H9 (cell line): ENCODE data around the gene ZSWIM6. TPM values are rescaled to one million over a fixed set of nuclear protein-coding genes. Genes with fewer than 3 reads are reported as not detected.
A peak's percentile ranks its signal among the peaks of the same experiment; 100 is the strongest.

Source experiments
- DNase-seq: peaks from one replicate; pipeline ENCODE4 v3.0.0-alpha.2; 2017
- H2AFZ ChIP-seq: one replicate; pipeline ENCODE4 v1.6.1; 2013; ENCODE audit warnings: mild to moderate bottlenecking, low read length, control low read depth, moderate library complexity
- H2AK5ac ChIP-seq: 2 replicates; pipeline ENCODE4 v1.6.1; 2013; ENCODE audit warnings: low read length, control low read depth, mixed read lengths; ENCODE audit not compliant: insufficient read length
- H2BK120ac ChIP-seq: one replicate; pipeline ENCODE4 v1.6.1; 2013; ENCODE audit warnings: low read depth, mild to moderate bottlenecking, low read length, control low read depth, inconsistent platforms; ENCODE audit not compliant: poor library complexity, severe bottlenecking
- H2BK12ac ChIP-seq: 2 replicates; pipeline ENCODE4 v1.6.1; 2013; ENCODE audit warnings: low read length, control low read depth, mixed read lengths, low read depth; ENCODE audit not compliant: insufficient read length
- H2BK15ac ChIP-seq: 2 replicates; pipeline ENCODE4 v1.6.1; 2013; ENCODE audit warnings: low read depth, low read length, control low read depth
- H2BK20ac ChIP-seq: one replicate; pipeline ENCODE4 v1.6.1; 2013; ENCODE audit warnings: low read depth, mild to moderate bottlenecking, low read length, control low read depth, inconsistent platforms; ENCODE audit not compliant: poor library complexity, severe bottlenecking
- H2BK5ac ChIP-seq: 2 replicates; pipeline ENCODE4 v1.6.1; 2013; ENCODE audit warnings: low read length, control low read depth, mixed read lengths; ENCODE audit not compliant: insufficient read length
- H3K14ac ChIP-seq: 2 replicates; pipeline ENCODE4 v1.6.1; 2013; ENCODE audit warnings: low read length, control low read depth; ENCODE audit not compliant: insufficient read depth
- H3K18ac ChIP-seq: 2 replicates; pipeline ENCODE4 v1.6.1; 2013; ENCODE audit warnings: low read depth, mild to moderate bottlenecking, mixed read lengths, low read length, control low read depth; ENCODE audit not compliant: insufficient read length
- H3K23ac ChIP-seq: 2 replicates; pipeline ENCODE4 v1.6.1; 2013; ENCODE audit warnings: low read length, control low read depth, mixed read lengths, low read depth; ENCODE audit not compliant: insufficient read length
- H3K23me2 ChIP-seq: 2 replicates; pipeline ENCODE4 v1.6.1; 2013; ENCODE audit warnings: low read depth, mild to moderate bottlenecking, mixed read lengths, low read length, control low read depth; ENCODE audit not compliant: insufficient read length, poor library complexity, severe bottlenecking
- H3K27ac ChIP-seq: 2 replicates; pipeline ENCODE4 v1.5.1; 2013; ENCODE audit warnings: low read length, control low read depth, mixed read lengths, low read depth; ENCODE audit not compliant: insufficient read length
- H3K27me3 ChIP-seq: 2 replicates; pipeline ENCODE4 v1.6.1; 2013; ENCODE audit warnings: low read length, control low read depth, inconsistent platforms; ENCODE audit not compliant: insufficient read depth
- H3K4ac ChIP-seq: 2 replicates; pipeline ENCODE4 v1.6.1; 2013; ENCODE audit warnings: low read depth, mild to moderate bottlenecking, control low read depth, inconsistent platforms, low read length, moderate library complexity
- H3K4me1 ChIP-seq: 2 replicates; pipeline ENCODE4 v1.6.1; 2013; ENCODE audit warnings: low read length, control low read depth, inconsistent platforms; ENCODE audit not compliant: insufficient read depth
- H3K4me2 ChIP-seq: 2 replicates; pipeline ENCODE4 v1.6.1; 2013; ENCODE audit warnings: low read length, control low read depth, mixed read lengths; ENCODE audit not compliant: insufficient read length, insufficient read depth
- H3K56ac ChIP-seq: 2 replicates; pipeline ENCODE4 v1.6.1; 2013; ENCODE audit warnings: low read depth, mild to moderate bottlenecking, mixed read lengths, low read length, control low read depth; ENCODE audit not compliant: insufficient read length
- H3K79me1 ChIP-seq: 2 replicates; pipeline ENCODE4 v1.6.1; 2013; ENCODE audit warnings: low read depth, mild to moderate bottlenecking, moderate library complexity, low read length, control low read depth, inconsistent platforms; ENCODE audit not compliant: insufficient read depth, poor library complexity, severe bottlenecking
- H3K79me2 ChIP-seq: 2 replicates; pipeline ENCODE4 v1.6.1; 2013; ENCODE audit warnings: low read length, control low read depth, inconsistent platforms; ENCODE audit not compliant: insufficient read depth
- H3K9ac ChIP-seq: 2 replicates; pipeline ENCODE4 v1.6.1; 2013; ENCODE audit warnings: low read length, control low read depth, mixed read lengths; ENCODE audit not compliant: insufficient read length; ENCODE audit errors: extremely low read depth
- H3K9me3 ChIP-seq: one replicate; pipeline ENCODE4 v1.6.1; 2013; ENCODE audit warnings: low read depth, low read length, inconsistent platforms; ENCODE audit not compliant: control insufficient read depth
- H3T11ph ChIP-seq: one replicate; pipeline ENCODE4 v1.6.1; 2013; ENCODE audit warnings: mild to moderate bottlenecking, low read length, control low read depth, inconsistent platforms
- H4K20me1 ChIP-seq: one replicate; pipeline ENCODE4 v1.6.1; 2013; ENCODE audit not compliant: control insufficient read depth, insufficient read length, insufficient read depth
- H4K5ac ChIP-seq: 2 replicates; pipeline ENCODE4 v1.6.1; 2013; ENCODE audit warnings: low read depth, mild to moderate bottlenecking, mixed read lengths, low read length, control low read depth; ENCODE audit not compliant: insufficient read length
- H4K8ac ChIP-seq: replicated peaks from 2 replicates; pipeline ENCODE4 v1.6.1; 2013; ENCODE audit warnings: low read length, control low read depth, mixed read lengths, low read depth; ENCODE audit not compliant: insufficient read length
- H4K91ac ChIP-seq: 2 replicates; pipeline ENCODE4 v1.6.1; 2013; ENCODE audit warnings: low read depth, mild to moderate bottlenecking, moderate library complexity, mixed read lengths, low read length, control low read depth; ENCODE audit not compliant: insufficient read length
- H3K27ac Mint-ChIP-seq, 3 experiments: 2 replicates in 2 of 3; 3 replicates in 1 of 3; pipeline ENCODE4 v1.8.0; 2020 to 2021; ENCODE audit warnings: mixed read lengths in 3 of 3, mild to moderate bottlenecking in 1 of 3, moderate library complexity in 1 of 3
- H3K27me3 Mint-ChIP-seq: 2 replicates; pipeline ENCODE4 v1.8.0; 2021; ENCODE audit warnings: low read depth, mild to moderate bottlenecking, moderate library complexity, mixed read lengths
- H3K36me3 Mint-ChIP-seq, 3 experiments: 2 replicates in 2 of 3; 3 replicates in 1 of 3; pipeline ENCODE4 v1.8.0; 2020 to 2021; ENCODE audit warnings: low read depth in 3 of 3, mixed read lengths in 3 of 3; ENCODE audit not compliant: insufficient read depth in 1 of 3
- H3K4me1 Mint-ChIP-seq, 2 experiments: 2 replicates each; pipeline ENCODE4 v1.8.0; 2020; ENCODE audit warnings: mixed read lengths in 2 of 2
- H3K4me3 Mint-ChIP-seq, 2 experiments: 2 replicates in 1 of 2; 3 replicates in 1 of 2; pipeline ENCODE4 v1.8.0; 2020 to 2021; ENCODE audit warnings: mild to moderate bottlenecking in 2 of 2, mixed read lengths in 2 of 2, moderate library complexity in 1 of 2
- H3K9me3 Mint-ChIP-seq, 2 experiments: 2 replicates in 1 of 2; 3 replicates in 1 of 2; pipeline ENCODE4 v1.8.0; 2020; ENCODE audit warnings: mild to moderate bottlenecking in 2 of 2, mixed read lengths in 2 of 2, moderate library complexity in 1 of 2
- WGBS: extraction: QIAGEN DNeasy Blood & Tissue Kit; methylation state at CpG from one replicate; pipeline ENCODE4 v1.1.7; 2013; ENCODE audit warnings: missing lambda C conversion rate, low lambda C conversion rate, mixed read lengths; ENCODE audit not compliant: insufficient read length; ENCODE audit errors: extremely low coverage; 5-methylcytosine and 5-hydroxymethylcytosine counted together
- total RNA-seq: library from RNA; stranded (reverse); gene quantifications from 2 replicates; pipeline ENCODE4 v1.2.1, GENCODE V29; 2021
- TF ChIP-seq, protein P1 (sequence below): fragments of 200-600 bp; sonication (generic); conservative IDR thresholded peaks from 3 replicates; pipeline ENCODE4 v1.8.0; 2021; ENCODE audit warnings: antibody characterized with exemption, mild to moderate bottlenecking

Gene ZSWIM6
- total RNA-seq, 1 experiment from 2014 or later: 11.5 TPM

GRCh38 chr5:61366497-61367240 is 34.6 kb downstream of the ZSWIM6 start:
- Mint-ChIP-seq H3K27me3 (no peaks in the 10 kb centered on the region; the same call in 1 of the 2 replicates), H3K4me1 (peaks cover 13% of the 10 kb centered on the region in 2 experiments), H3K4me3 (no peak overlapping the region), H3K9me3 (no peaks in the 10 kb centered on the region), H3K36me3 (peaks cover 0 to 3% (median 0%) of the 10 kb centered on the region in 3 experiments; a peak in 1 of 7 replicates), H3K27ac (peak overlapping the region in 1 of 3 experiments; percentile 25; a peak in 2 of 7 replicates)
- Histone ChIP-seq H3K4ac (no peak overlapping the region), H3K4me2 (no peak overlapping the region), H3K79me2 (no peaks in the 10 kb centered on the region), H4K20me1 (no peaks in the 10 kb centered on the region), H4K5ac (no peak overlapping the region), H3K4me1 (no peaks in the 10 kb centered on the region), H2AK5ac (no peak overlapping the region), H4K91ac (no peak overlapping the region), H3K27ac (no peak overlapping the region), H3K9me3 (no peaks in the 10 kb centered on the region), H3K56ac (no peak overlapping the region), H2AFZ (no peak overlapping the region), H3K23me2 (no peaks in the 10 kb centered on the region), H4K8ac (no peak overlapping the region), H3K27me3 (no peaks in the 10 kb centered on the region), H3K18ac (no peak overlapping the region), H3K9ac (no peak overlapping the region), H2BK20ac (no peak overlapping the region), H3K23ac (no peak overlapping the region), H2BK120ac (no peak overlapping the region), H3K79me1 (peaks cover 3% of the 10 kb centered on the region), H3K14ac (no peak overlapping the region), H2BK12ac (no peak overlapping the region), H2BK5ac (no peak overlapping the region), H2BK15ac (no peak overlapping the region), H3T11ph (no peak overlapping the region)
- DNase-seq: no peak
- TF ChIP-seq, protein P1, sequence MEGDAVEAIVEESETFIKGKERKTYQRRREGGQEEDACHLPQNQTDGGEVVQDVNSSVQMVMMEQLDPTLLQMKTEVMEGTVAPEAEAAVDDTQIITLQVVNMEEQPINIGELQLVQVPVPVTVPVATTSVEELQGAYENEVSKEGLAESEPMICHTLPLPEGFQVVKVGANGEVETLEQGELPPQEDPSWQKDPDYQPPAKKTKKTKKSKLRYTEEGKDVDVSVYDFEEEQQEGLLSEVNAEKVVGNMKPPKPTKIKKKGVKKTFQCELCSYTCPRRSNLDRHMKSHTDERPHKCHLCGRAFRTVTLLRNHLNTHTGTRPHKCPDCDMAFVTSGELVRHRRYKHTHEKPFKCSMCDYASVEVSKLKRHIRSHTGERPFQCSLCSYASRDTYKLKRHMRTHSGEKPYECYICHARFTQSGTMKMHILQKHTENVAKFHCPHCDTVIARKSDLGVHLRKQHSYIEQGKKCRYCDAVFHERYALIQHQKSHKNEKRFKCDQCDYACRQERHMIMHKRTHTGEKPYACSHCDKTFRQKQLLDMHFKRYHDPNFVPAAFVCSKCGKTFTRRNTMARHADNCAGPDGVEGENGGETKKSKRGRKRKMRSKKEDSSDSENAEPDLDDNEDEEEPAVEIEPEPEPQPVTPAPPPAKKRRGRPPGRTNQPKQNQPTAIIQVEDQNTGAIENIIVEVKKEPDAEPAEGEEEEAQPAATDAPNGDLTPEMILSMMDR: no peak
- no CpG with 5 or more reads among the region's 7 CpGs for WGBS
